ENCODE results near the gene CERS4. TPM values are rescaled to one million over a fixed set of nuclear protein-coding genes. Genes with fewer than 3 reads are reported as not detected.
"Not testable (repeated sequence)": the region's sequence is repeated elsewhere in the genome, so short reads cannot be mapped to it uniquely, and the experiment has no call there.

The CERS4 gene
- total and polyA plus RNA-seq, 8 donors, result 36.8 to 59.1 (median 48.6) TPM

- Histone ChIP-seq H3K27ac (no peak overlapping the region), H3K4me1 (peaks cover 13 to 24% of the 10 kb centered on the region in 2 donors), H3K27me3 (no peaks in the 10 kb centered on the region), H3K9me3 (peaks cover 0 to 15% of the 10 kb centered on the region in 2 donors), H3K36me3 (no peaks in the 10 kb centered on the region), H3K4me3 (no peak overlapping the region)
- intact Hi-C loops (cut with DNase I), result no loop called here
- TF ChIP-seq CTCF (IDR thresholded peaks at IDR 0.05), result no peak
- ATAC-seq (no peak), DNase-seq (no peak)
These were observed 34.0 kb downstream of the CERS4 start for GRCh38 chr19:8243146-8243545.

GRCh38 chr19:8244442-8244841, 35.3 kb downstream of the CERS4 start:
- H3K36me3 ChIP-seq, result no peaks in the 10 kb centered on the region
- no peaks in the 10 kb centered on the region for H3K27me3 ChIP-seq
- no peak for DNase-seq
- TF ChIP-seq CTCF (IDR thresholded peaks at IDR 0.05), result no peak
- H3K27ac ChIP-seq, result no peak overlapping the region
- intact Hi-C loops (cut with DNase I), result no loop called here
- H3K9me3 ChIP-seq, result peaks cover 0 to 13% of the 10 kb centered on the region in 2 donors
- peaks cover 13 to 24% of the 10 kb centered on the region in 2 donors for H3K4me1 ChIP-seq
- no peak overlapping the region for H3K4me3 ChIP-seq
- no peak for ATAC-seq

- Histone ChIP-seq H3K4me3 (no peak overlapping the region), H3K27ac (no peak overlapping the region), H3K9me3 (peaks cover 0 to 11% of the 10 kb centered on the region in 2 donors), H3K36me3 (no peaks in the 10 kb centered on the region), H3K27me3 (no peaks in the 10 kb centered on the region), H3K4me1 (peaks cover 4 to 11% of the 10 kb centered on the region in 2 donors)
- DNase-seq (no peak), ATAC-seq (no peak)
- no peak for TF ChIP-seq CTCF (IDR thresholded peaks at IDR 0.05)
- intact Hi-C loops (cut with DNase I), result no loop called here
These were observed 37.0 kb downstream of the CERS4 start for GRCh38 chr19:8245869-8246835.

DNA sequence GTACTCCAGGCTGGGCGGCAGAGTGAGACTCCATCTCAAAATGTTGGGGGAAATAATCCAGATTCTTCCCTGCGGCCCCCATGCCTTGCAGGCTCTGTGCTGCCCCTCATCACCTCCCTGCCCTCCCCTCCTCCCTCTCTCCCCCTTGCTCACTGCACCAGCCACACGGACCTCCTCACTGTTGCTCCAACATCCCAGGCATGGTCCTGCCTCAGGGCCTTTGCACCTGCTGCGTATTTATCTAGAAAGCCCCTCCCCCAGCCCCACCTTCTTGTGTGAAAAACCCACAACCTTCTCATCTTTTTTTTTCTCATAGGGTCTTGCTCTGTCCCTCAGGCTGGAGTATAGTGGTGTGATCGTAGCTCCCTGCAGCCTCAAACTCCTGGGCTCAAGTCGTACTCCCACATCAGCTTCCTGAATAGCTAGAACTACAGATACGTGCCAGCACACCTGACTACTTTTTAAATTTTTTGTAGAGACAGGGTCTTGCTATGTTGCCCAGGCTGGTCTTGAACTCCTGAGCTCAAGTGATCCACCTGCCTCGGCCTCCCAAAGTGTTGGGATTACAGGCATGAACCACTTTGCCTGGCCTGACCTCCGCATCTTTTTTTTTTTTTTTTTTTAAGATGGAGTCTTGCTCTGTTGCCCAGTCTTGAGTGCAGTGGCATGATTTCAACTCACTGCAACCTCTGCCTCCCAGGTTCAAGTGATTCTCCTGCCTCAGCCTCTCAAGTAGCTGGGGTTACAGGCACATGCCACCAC, 38.1 kb downstream of the CERS4 start:
- H3K27me3 ChIP-seq; H3K36me3 ChIP-seq; H3K4me1 ChIP-seq; intact Hi-C loops (cut with DNase I); H3K4me3 ChIP-seq; DNase-seq; H3K27ac ChIP-seq; ATAC-seq: not testable (repeated sequence)
- peaks cover 0 to 11% of the 10 kb centered on the region in 2 donors for H3K9me3 ChIP-seq

GRCh38 chr19:8248348-8249328, 39.5 kb downstream of the CERS4 start:
- intact Hi-C loops (cut with DNase I), result no loop called here
- H3K36me3 ChIP-seq, result no peaks in the 10 kb centered on the region
- H3K27ac ChIP-seq, result no peak overlapping the region
- ATAC-seq (no peak), DNase-seq (no peak)
- no peak overlapping the region for H3K4me3 ChIP-seq
- peaks cover 0 to 4% of the 10 kb centered on the region in 2 donors for H3K4me1 ChIP-seq
- H3K9me3 ChIP-seq, result no peaks in the 10 kb centered on the region
- no peak for TF ChIP-seq CTCF (IDR thresholded peaks at IDR 0.05)
- no peaks in the 10 kb centered on the region for H3K27me3 ChIP-seq

Data from left lung (tissue), 10 donors.